ENCODE data around the gene ARNT2.
A peak's percentile ranks its signal among the peaks of the same experiment; 100 is the strongest.

Gene ARNT2

DNA sequence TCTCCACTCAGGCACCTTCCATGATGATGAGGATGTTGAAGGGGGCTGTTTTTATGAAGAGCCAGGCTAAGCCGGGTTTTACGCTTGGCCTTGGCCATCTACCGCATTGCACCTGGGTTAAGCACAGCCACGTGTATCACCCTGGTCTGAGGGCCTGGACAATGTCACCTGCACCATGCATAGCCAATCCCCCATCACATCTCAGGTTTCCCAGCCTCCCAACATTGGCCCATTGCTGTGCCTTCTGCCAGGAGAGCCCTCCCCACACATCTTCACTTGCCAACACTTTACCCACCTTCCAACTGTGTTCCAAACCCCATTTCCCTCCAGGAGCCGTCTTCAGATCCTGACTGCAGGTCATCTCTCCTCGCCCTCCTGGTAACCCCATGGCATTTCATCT is 155.6 kb downstream of the ARNT2 start:
- no peak for DNase-seq

DNA sequence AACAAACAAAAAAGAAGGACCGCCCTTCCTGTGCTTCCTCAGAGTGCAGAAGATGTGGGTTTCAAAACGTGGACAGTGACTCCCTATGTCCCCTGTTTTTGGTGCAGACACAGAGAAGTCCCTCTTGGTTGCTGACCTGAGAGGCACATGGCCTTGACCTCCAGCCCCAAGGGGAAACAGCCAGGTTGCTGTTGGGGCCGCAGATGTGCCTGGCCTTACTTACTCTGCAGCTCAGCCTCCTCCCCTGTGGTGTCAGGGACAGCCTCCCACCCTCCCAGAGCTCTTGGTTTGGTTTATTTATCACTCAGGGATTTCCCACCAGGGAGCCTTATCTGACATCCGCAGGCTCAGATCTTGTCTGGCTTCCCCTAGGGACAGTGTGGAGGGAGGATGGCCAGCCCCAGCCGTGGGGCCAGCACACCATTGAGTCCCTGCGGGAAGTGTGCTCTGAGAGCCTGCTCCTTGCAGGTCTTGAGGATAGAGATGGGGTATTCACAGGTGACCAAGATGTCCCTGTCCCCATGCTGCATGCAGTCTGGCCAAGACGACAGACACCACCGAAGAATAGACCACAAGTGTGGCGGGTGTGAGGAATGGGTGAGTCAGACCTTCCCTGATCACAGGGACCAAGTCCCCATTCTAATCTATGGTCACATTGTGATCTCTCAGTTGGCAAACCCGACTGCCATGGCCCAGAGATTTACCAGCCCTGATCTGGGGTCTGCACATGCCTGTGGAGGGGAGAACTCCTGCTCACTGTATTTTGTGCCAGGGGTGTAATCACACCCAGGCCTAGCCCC is 156.6 kb downstream of the ARNT2 start:
- no peak for DNase-seq

- DNase-seq: no peak
These were observed 157.3 kb downstream of the ARNT2 start for GRCh38 chr15:80561500-80561899.

DNA sequence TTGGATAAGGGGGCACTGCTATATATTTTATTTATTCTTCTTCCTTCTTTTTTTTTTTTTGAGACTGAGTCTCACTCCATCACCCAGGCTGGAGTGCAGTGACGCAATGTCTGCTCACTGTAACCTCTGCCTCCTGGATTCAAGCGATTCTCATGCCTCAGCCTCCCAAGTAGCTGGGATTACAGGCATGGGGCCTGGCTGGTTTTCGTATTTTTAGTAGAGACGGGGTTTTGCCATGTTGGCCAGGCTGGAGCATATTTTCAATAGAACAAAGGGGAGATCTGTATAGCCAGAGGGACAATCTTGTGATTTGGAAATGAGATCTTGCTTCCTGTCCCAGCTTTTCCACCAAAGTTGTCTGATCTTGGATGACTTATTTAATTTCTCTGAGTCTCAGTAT is 157.9 kb downstream of the ARNT2 start:
- no peak for DNase-seq

- DNase-seq: no peak
These were observed 158.7 kb downstream of the ARNT2 start for GRCh38 chr15:80562846-80563245.

GRCh38 chr15:80563372-80563997 is 159.3 kb downstream of the ARNT2 start:
- no peak for DNase-seq

DNA sequence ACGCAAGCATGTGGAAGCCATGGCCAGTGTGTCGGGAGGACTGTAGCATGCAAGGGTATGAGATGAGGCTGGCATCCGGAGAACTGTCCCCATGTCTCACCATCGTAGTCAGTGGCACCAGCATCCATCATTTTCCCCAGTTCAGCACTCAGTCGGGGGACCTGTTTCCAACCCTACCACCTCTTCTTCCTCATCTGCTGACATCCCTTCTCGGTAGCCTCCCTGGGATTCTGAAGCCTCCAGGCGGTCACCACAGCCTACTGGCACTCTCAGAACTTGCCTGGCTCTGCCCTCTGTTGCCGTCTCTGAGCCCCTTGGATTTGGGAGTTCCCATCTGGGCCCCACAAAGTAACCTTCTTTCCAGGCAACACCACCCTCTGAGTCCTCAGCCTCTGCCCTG is 159.9 kb downstream of the ARNT2 start:
- DNase-seq: no peak

DNA sequence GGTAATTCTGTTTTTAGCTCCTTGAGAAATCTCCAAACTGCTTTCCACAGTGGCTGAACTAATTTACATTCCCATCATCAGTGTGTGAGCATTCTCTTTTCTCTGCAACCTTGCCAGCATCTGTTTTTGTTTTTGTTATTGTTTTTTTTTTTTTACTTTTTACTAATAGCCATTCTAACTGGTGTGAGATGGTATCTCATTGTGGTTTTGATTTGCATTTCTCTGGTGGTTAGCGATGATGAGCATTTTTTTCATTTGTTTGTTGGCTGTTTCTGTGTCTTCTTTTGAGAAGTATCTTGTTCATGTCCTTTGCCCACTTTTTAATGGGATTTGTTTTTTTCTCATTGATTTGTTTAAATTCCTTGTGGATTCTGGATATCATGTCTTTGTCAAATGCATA is 161.2 kb downstream of the ARNT2 start:
- no peak for DNase-seq

GRCh38 chr15:80565988-80566387 is 161.8 kb downstream of the ARNT2 start:
- DNase-seq: no peak

- DNase-seq: peak; percentile 38
These were observed 163.6 kb downstream of the ARNT2 start for GRCh38 chr15:80567721-80568157.

DNA sequence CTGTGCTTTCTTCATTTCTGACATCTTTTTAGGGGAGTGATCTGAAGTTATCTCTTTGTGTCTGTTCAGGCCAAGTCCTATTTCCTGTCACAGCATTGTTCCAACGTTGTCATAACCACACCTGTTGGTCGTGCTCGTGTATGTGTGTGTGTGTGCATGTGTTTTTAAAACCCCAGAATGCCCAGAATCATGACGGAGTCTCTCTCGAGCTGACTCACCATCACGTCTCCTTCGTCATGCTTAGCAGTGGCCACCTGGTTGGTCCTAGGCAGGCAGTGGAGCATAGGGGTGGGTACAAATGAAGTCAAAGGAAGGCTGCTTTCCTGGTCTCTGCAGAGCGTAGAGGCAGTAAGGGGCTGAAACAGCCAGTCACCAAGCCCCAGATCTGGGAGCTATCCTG is 164.1 kb downstream of the ARNT2 start:
- peak; percentile 30 for DNase-seq

- no peak for DNase-seq
These were observed 164.9 kb downstream of the ARNT2 start for GRCh38 chr15:80568876-80569605.

DNA sequence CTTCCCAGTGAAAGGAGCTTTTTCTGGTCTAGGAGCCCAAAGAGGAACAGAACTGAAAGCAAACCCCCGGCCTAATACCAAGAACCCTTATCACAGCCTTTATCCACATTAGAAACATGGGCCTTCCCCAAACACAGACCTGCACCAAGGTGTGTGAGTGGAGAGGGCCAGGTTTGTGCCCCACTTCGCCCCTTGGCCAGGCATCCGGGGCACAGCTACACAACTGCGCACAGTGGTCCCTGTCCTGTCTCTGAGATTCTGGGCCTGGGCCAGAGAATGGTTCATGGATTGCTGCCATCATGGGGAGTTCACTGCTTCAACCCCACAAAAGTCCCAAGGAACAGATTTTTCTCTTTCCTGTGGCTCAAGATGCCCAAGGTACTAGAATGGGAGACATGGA is 165.5 kb downstream of the ARNT2 start:
- no peak for DNase-seq

GRCh38 chr15:80570553-80570952 is 166.4 kb downstream of the ARNT2 start:
- DNase-seq: no peak

GRCh38 chr15:80572337-80572736 is 168.2 kb downstream of the ARNT2 start:
- no peak for DNase-seq

DNA sequence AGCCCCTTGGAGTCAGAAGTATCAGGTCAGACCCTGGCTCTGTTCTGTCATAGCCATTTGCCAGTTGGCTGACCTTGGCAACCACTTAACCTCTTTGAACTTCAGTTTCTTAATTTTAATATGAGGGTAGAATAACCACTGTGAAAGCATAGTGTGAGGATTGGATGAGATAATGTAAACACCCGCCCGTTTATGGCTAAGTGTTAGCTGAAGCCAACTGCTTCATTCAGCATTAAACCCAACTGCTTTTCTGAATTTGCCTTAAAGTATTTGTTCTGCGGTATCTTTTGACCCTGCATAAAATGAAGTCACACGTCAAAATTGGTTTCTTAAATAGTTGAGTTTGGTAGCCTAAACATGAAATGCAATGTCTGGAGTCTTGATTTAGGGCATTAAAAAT is 169.4 kb downstream of the ARNT2 start:
- no peak for DNase-seq

GRCh38 chr15:80574590-80574989 is 170.4 kb downstream of the ARNT2 start:
- no peak for DNase-seq

DNA sequence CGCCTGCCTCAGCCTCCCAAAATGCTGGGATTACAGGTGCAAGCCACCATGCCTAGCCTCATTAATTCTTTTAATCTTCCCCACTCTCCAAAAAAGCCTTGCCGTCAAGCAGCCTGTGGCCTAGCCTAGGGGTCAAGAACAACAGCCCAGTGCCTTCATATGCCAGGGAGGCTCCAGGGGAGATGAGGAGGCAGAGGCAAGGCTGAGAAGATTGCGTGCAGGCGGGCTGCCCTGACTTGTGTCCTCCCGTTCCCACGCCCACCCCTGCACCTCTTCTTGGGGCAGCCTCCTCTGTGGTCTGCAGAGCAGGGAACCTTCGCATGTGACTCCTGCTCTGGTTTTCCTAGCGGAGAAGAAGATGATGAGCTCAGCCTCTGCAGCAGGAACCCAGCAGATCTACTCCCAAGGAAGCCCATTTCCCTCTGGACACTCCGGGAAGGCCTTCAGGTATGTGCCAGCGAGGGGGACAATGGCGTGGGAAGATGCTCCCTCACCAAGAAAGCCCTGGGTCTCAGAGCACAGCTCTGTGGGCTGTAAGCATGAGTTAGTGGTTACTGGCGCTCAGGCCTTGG is 172.4 kb downstream of the ARNT2 start:
- no peak for DNase-seq

- DNase-seq: no peak
These were observed 173.5 kb downstream of the ARNT2 start for GRCh38 chr15:80577552-80578205.

DNA sequence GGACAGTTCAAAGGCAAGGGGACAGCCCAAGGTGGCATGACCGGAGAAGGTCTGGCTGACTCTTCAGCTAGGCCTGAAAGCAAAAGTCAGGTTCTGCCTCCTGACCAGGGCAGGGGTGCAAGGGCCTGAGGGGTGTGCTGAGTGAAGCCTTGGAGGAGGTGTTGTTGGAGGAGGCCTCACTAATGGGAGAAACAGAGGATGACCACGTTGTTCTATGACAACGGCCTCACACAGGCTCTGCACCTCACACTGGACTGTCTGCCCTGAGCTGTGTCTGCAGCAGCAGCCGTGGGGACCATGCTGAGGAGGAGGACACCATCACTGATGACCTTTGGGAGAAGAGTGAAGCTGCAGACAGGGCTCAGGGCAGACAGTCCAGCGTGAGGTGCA is 174.0 kb downstream of the ARNT2 start:
- DNase-seq: no peak

GRCh38 chr15:80578871-80579270 is 174.7 kb downstream of the ARNT2 start:
- no peak for DNase-seq

- DNase-seq: no peak
These were observed 175.4 kb downstream of the ARNT2 start for GRCh38 chr15:80579611-80580010.

DNA sequence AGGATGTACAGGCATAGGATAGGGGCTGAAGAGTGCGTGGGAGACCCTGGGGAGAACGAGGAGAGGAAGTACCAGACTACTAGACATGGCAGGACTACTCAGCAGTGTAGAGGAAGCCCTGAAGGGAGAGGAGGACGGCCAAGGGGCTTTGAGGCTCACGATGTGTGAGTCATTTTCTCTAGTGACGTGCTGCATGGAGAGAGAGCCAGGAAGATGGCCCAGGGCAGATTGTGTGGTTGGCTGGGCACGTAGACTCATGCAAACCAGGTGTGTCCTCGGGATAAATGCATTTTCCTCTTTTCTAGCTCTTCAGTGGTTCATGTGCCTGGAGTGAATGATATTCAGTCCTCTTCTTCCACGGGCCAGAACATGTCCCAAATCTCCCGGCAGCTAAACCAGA is 175.9 kb downstream of the ARNT2 start:
- DNase-seq: no peak

Data from activated CD4-positive, alpha-beta T cell treated with anti-CD3 and anti-CD28 coated beads, Interleukin-10, Interleukin-2, amounts not matched to agents 100 ng/mL and 50 ng/mL, durations not matched to agents 16 hours and 8 hours (primary cell).